Stimulated activated effector memory CD8-positive, alpha-beta T cell treated with anti-CD3 and anti-CD28 coated beads, Interleukin-12 subunit alpha, Interleukin-12 subunit beta, amount 100 ng/mL, for 72 hours (primary cell): ENCODE data around the gene OSBPL2.

ENCODE experiments used
- ATAC-seq: fragments of 150-1000 bp; cut with Tn5 transposase; 2 replicates; pipeline ENCODE4 v1.10.0; 2021
- DNase-seq, 2 donors: peaks; one replicate each; pipeline ENCODE4 v3.0.0; 2021 to 2022; ENCODE audit warnings: low spot score in 2 of 2
- H3K27ac Mint-ChIP-seq: one replicate; pipeline ENCODE4 v1.8.0; 2022; ENCODE audit warnings: mild to moderate bottlenecking, mixed read lengths
- H3K36me3 Mint-ChIP-seq: one replicate; pipeline ENCODE4 v1.8.0; 2022; ENCODE audit warnings: mild to moderate bottlenecking, mixed read lengths
- H3K4me1 Mint-ChIP-seq: one replicate; pipeline ENCODE4 v1.8.0; 2022; ENCODE audit warnings: mixed read lengths
- H3K4me3 Mint-ChIP-seq: one replicate; pipeline ENCODE4 v1.8.0; 2022; ENCODE audit warnings: mild to moderate bottlenecking, mixed read lengths
- H3K9me3 Mint-ChIP-seq: one replicate; pipeline ENCODE4 v1.8.0; 2022; ENCODE audit warnings: mixed read lengths

OSBPL2 gene

DNA sequence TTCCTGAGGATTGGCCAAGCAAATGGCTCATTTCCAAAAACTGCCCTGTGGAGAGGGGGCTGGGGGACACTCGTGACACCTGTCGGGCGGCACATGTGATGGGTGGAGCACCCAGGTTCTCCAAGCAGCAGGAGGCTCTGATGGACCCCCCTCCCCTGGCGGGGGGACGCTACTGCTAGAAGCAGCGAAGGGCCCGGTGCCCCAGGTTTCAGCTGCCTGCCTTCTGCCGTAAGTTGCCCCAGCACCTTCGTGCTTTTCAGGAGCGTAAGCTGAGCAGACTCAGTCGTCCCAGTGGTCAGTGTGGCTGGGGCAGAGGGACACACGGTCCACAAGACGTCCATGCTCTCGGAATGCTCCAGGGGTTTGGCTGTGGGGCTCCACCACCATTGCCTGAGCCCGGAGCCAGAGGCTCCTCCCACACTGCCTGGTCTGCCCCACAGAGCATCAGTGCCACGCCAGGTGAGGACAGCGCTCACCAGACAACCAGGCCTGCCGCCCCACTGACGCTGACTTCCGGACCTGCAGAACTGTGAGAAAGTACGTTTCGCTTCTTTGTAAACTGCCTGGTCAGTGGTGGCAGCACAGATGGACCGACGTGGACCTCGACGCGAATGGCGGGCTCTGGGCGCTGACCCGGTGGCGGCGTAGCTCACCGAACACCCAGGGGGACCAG lies 60.4 kb downstream of the OSBPL2 start:
- Mint-ChIP-seq H3K36me3 (peaks cover 46% of the 10 kb centered on the region), H3K4me1 (peaks cover 20% of the 10 kb centered on the region), H3K9me3 (no peaks in the 10 kb centered on the region), H3K4me3 (no peak overlapping the region), H3K27ac (no peak overlapping the region)
- DNase-seq (no peak), ATAC-seq (no peak)

DNA sequence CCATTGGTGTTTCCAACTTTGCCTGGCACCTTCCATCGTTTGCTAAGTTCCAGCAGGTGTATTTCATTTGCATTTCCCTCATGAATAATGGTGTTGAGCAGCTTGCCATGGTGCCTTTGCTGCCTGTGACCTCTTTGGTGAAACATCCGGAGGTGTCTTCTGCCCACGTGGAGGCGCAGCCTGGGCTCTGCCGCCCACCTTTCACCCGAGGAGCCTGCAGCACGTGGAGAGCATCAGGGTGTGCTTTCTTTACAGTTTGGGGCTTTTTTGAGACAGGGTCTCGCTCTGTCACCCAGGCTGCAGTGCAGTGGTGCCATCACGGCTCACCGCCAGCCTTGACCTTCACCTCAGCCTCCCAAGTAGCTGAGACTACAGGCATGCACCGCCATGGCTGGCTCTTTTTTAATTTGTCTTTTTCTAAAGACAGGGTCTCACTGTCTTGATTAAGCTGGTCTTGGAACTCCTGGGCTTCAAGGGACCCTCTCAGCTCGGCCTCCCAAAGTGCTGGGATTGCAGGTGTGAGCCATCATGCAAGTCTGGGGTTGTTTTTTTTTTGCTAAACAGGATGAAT lies 61.4 kb downstream of the OSBPL2 start:
- H3K9me3 Mint-ChIP-seq: no peaks in the 10 kb centered on the region
- no peak for DNase-seq
- H3K4me3 Mint-ChIP-seq: no peak overlapping the region
- no peak overlapping the region for H3K27ac Mint-ChIP-seq
- H3K36me3 Mint-ChIP-seq: peaks cover 46% of the 10 kb centered on the region
- ATAC-seq: no peak
- peaks cover 29% of the 10 kb centered on the region for H3K4me1 Mint-ChIP-seq

GRCh38 chr20:62300319-62300718 lies 62.0 kb downstream of the OSBPL2 start:
- H3K4me3 Mint-ChIP-seq: no peak overlapping the region
- ATAC-seq (no peak), DNase-seq (no peak)
- H3K27ac Mint-ChIP-seq: no peak overlapping the region
- peaks cover 46% of the 10 kb centered on the region for H3K36me3 Mint-ChIP-seq
- H3K9me3 Mint-ChIP-seq: no peaks in the 10 kb centered on the region
- peaks cover 34% of the 10 kb centered on the region for H3K4me1 Mint-ChIP-seq

DNA sequence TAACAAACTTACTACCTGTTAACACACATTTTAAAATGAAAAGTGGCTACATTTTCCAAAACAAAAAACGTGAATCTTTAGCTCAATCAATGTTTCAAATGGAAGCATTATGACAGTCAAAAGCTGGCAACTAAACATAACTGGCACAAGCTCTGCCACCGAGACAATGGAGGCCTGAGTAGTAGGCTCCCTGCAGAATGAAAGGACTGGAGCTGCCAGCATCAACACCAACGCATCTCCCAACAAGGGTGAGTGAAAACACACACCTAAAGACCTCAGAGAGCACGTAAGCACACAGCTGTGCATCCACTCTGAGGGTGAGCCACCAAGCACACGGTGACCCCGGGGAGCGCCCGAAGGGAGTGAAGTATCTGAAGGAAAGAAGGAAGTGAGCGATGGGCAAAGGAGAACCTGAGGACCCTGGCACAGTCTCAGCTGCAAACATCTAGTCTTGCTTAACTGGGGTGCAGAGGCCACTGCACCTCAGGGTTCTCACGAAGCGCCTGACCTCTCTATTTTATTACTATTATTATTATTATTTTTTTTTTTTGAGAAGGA lies 62.9 kb downstream of the OSBPL2 start:
- no peak for ATAC-seq
- peaks cover 46% of the 10 kb centered on the region for H3K36me3 Mint-ChIP-seq
- no peak for DNase-seq
- H3K27ac Mint-ChIP-seq: peak overlapping the region; percentile 99
- H3K4me1 Mint-ChIP-seq: peaks cover 42% of the 10 kb centered on the region
- peak overlapping the region; percentile 92 for H3K4me3 Mint-ChIP-seq
- no peaks in the 10 kb centered on the region for H3K9me3 Mint-ChIP-seq

DNA sequence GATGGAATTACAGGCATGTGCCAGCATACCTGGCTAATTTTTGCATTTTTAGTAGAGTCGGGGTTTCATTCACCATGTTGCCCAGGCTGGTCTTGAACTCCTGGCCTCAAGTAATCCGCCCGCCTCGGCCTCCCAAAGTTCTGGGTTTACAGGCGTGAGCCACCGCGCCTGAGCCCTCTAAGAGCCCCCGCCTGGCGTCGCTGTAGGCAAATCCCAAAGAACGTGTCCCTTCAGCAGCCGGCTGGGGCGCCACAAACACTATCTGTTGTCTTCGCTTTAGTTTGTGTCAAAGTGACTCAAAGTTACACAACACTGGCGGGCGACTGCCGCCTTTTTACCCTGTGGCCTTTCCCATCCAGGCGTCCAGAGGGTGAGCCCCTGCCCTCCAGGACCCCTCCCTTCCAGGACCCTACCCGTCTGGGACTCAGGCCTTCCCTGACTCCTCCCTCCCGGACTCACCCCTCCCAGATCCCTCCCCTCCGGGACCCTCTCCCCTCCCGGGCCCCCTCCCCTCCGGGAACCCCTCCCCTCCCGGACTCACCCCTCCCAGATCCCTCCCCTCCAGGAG lies 63.5 kb downstream of the OSBPL2 start:
- peak overlapping the region; percentile 99 for H3K27ac Mint-ChIP-seq
- peaks cover 53% of the 10 kb centered on the region for H3K36me3 Mint-ChIP-seq
- ATAC-seq (peak; percentile 67), DNase-seq (peak; percentile 72 to 91)
- peak overlapping the region; percentile 92 for H3K4me3 Mint-ChIP-seq
- H3K9me3 Mint-ChIP-seq: no peaks in the 10 kb centered on the region
- peaks cover 43% of the 10 kb centered on the region for H3K4me1 Mint-ChIP-seq

GRCh38 chr20:62302341-62303061 lies 64.2 kb downstream of the OSBPL2 start, which contains the start of gene ADRM1:
TSS of gene ADRM1 (plus strand) at chr20:62302997. CDS start at chr20:62303569, 572 bp downstream.
- Mint-ChIP-seq H3K36me3 (peaks cover 54% of the 10 kb centered on the region), H3K4me1 (peaks cover 43% of the 10 kb centered on the region), H3K9me3 (no peaks in the 10 kb centered on the region), H3K4me3 (peak within 1 kb of the TSS; percentile 92), H3K27ac (peak within 1 kb of the TSS; percentile 99)
- peak; percentile 91 for ATAC-seq
- peak; percentile 98 for DNase-seq

DNA sequence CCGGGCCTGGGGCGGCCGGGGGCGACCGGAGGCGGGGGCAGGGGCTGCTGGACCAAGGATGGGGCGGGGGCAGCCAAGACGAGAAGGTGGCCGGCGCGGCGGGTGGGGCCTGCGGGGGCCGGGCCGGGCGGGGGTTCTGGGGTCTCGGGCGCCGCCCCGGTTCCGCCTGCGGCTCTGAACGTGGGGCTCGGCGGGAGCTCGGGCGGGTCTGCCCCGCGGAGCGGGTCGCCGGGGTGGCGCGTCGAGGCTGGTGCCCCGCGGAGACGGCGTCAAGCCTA lies 64.7 kb downstream of the OSBPL2 start:
- Mint-ChIP-seq H3K9me3 (no peaks in the 10 kb centered on the region), H3K4me1 (peaks cover 43% of the 10 kb centered on the region), H3K4me3 (peak overlapping the region; percentile 92), H3K36me3 (peaks cover 58% of the 10 kb centered on the region), H3K27ac (peak overlapping the region; percentile 99)
- DNase-seq: no peak
- ATAC-seq: no peak

DNA sequence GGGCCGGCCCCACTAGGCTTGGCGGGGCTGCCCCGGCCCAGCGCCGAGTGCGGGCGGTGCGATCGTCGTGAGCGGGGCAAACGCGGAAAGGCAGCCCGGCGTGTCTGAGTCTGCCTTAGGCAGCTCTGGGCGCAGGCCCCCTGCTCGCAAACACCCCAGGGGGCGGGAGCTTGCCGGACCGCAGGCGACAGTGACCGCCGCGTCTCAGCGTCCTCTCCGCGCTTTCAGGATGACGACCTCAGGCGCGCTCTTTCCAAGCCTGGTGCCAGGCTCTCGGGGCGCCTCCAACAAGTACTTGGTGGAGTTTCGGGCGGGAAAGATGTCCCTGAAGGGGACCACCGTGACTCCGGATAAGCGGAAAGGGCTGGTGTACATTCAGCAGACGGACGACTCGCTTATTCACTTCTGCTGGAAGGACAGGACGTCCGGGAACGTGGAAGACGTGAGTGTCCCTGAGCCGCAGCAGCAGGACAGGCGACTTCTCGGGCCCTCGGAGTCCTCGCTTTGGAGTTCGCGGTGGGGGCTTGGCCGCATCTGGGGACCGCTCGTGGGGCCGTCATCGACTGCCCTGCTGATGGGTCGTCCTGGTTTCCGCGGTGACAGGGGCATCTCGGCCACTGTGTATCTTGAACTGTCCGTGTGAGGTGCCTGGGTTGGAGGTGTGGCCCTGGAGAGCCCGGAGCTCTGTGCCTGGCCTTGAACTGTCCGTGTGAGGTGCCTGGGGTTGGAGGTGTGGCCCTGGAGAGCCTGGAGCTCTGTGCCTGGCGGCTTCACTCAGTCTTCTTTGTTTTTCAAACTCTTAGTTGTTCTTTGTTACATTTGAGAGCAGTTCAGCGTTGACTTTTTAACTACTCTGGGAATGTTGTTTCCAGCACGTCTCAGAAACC lies 65.3 kb downstream of the OSBPL2 start:
- Mint-ChIP-seq H3K27ac (peak overlapping the region; percentile 99), H3K9me3 (no peaks in the 10 kb centered on the region), H3K4me1 (peaks cover 43% of the 10 kb centered on the region), H3K4me3 (peak overlapping the region; percentile 92), H3K36me3 (peaks cover 63% of the 10 kb centered on the region)
- peak; percentile 21 to 65 for DNase-seq
- peak; percentile 7 for ATAC-seq

DNA sequence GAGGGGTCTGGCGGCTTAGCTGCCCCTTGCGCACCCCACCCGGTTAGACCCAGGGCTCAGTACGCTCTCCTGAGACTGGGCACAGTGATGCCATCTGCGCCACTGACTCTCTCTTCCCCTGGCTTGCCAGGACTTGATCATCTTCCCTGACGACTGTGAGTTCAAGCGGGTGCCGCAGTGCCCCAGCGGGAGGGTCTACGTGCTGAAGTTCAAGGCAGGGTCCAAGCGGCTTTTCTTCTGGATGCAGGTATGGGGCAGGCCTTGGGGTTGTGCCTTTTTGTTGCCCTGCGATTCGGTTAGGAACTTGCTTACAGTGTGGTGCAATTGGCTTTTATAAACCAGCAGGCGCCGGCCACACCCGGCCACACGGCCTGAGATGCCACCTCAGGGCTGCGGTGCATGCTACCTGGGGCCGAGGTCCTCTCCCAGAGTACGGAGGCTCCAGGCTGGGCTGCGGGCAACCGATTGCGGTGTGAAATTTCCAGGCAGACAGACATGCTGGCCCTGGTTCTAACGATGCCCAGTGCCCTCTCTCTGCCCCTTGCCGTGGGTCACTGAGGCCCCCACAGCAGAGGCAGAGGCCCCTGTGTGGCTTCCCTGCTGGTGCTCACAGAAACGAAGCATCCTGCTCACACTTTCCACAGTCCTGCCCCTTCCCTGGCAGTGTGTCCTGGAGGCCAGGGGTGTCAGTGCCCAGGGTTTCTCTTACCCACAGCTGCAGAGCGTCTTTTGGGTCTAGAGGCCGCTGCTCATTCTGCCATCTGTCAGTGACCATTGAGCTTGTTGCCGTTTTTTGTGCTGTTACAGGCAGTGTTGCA lies 66.2 kb downstream of the OSBPL2 start:
- H3K4me3 Mint-ChIP-seq: peak overlapping the region; percentile 92
- ATAC-seq (no peak), DNase-seq (no peak)
- peaks cover 69% of the 10 kb centered on the region for H3K36me3 Mint-ChIP-seq
- no peaks in the 10 kb centered on the region for H3K9me3 Mint-ChIP-seq
- peaks cover 42% of the 10 kb centered on the region for H3K4me1 Mint-ChIP-seq
- H3K27ac Mint-ChIP-seq: peak overlapping the region; percentile 99

- Mint-ChIP-seq H3K4me1 (peaks cover 37% of the 10 kb centered on the region), H3K4me3 (peak overlapping the region; percentile 92), H3K27ac (peak overlapping the region; percentile 99), H3K36me3 (peaks cover 69% of the 10 kb centered on the region), H3K9me3 (no peaks in the 10 kb centered on the region)
- DNase-seq: no peak
- ATAC-seq: no peak
These were observed 66.9 kb downstream of the OSBPL2 start for GRCh38 chr20:62305149-62305764.

- no peak for ATAC-seq
- peak overlapping the region; percentile 92 for H3K4me3 Mint-ChIP-seq
- H3K9me3 Mint-ChIP-seq: no peaks in the 10 kb centered on the region
- H3K27ac Mint-ChIP-seq: peak overlapping the region; percentile 84
- H3K36me3 Mint-ChIP-seq: peaks cover 69% of the 10 kb centered on the region
- DNase-seq: no peak
- peaks cover 37% of the 10 kb centered on the region for H3K4me1 Mint-ChIP-seq
These were observed 67.6 kb downstream of the OSBPL2 start for GRCh38 chr20:62305765-62306413.

GRCh38 chr20:62306414-62307187 lies 68.3 kb downstream of the OSBPL2 start:
- DNase-seq (no peak), ATAC-seq (no peak)
- Mint-ChIP-seq H3K4me3 (no peak overlapping the region), H3K27ac (no peak overlapping the region), H3K4me1 (peaks cover 31% of the 10 kb centered on the region), H3K36me3 (peaks cover 69% of the 10 kb centered on the region), H3K9me3 (no peaks in the 10 kb centered on the region)
